ENCODE data around the gene FLNC.

FLNC gene

GRCh38 chr7:128885370-128886187 lies 55.4 kb downstream of the FLNC start:
- Histone ChIP-seq H3K4me2 (ENCODE audit: low read length) (no peak overlapping the region), H3F3A (ENCODE audit: control insufficient read depth, insufficient read depth) (peaks cover 4% of the 10 kb centered on the region; the same call in 1 of the 2 replicates), H4K20me1 (ENCODE audit: control insufficient read depth, insufficient read depth, low read depth, low read length) (no peaks in the 10 kb centered on the region), H3K9me2 (replicated peaks; ENCODE audit: control insufficient read depth, low read length) (no peaks in the 10 kb centered on the region), H3K27me3 (ENCODE audit: control insufficient read depth, low read length) (peaks cover 21% of the 10 kb centered on the region), H3K9me3 (ENCODE audit: control insufficient read depth, insufficient read depth, low read length) (0 out of 2 replicates have a peak, but pooled peaks cover 3% of the 10 kb centered on the region), H3K27ac (ENCODE audit: low read depth, low read length) (no peak overlapping the region), H3K4me1 (ENCODE audit: control insufficient read depth, low read length) (peaks cover 9% of the 10 kb centered on the region), H3K4me3 (ENCODE audit: low read length) (no peak overlapping the region), H3K36me3 (ENCODE audit: control insufficient read depth, low read length) (no peaks in the 10 kb centered on the region), H3K79me2 (ENCODE audit: control insufficient read depth, low read length) (no peaks in the 10 kb centered on the region)
- TF ChIP-seq, protein P1, sequence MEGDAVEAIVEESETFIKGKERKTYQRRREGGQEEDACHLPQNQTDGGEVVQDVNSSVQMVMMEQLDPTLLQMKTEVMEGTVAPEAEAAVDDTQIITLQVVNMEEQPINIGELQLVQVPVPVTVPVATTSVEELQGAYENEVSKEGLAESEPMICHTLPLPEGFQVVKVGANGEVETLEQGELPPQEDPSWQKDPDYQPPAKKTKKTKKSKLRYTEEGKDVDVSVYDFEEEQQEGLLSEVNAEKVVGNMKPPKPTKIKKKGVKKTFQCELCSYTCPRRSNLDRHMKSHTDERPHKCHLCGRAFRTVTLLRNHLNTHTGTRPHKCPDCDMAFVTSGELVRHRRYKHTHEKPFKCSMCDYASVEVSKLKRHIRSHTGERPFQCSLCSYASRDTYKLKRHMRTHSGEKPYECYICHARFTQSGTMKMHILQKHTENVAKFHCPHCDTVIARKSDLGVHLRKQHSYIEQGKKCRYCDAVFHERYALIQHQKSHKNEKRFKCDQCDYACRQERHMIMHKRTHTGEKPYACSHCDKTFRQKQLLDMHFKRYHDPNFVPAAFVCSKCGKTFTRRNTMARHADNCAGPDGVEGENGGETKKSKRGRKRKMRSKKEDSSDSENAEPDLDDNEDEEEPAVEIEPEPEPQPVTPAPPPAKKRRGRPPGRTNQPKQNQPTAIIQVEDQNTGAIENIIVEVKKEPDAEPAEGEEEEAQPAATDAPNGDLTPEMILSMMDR (IDR thresholded peaks at IDR 0.05; ENCODE audit: low read depth, low read length, poor library complexity, severe bottlenecking), result no peak
- TF ChIP-seq EZH2phosphoT487 (IDR thresholded peaks at IDR 0.05; ENCODE audit: borderline replicate concordance, low read length), result no peak

GRCh38 chr7:128886391-128887168 lies 56.4 kb downstream of the FLNC start:
- Histone ChIP-seq H3K9me3 (ENCODE audit: control insufficient read depth, insufficient read depth, low read length) (0 out of 2 replicates have a peak, but pooled peaks cover 3% of the 10 kb centered on the region), H3F3A (ENCODE audit: control insufficient read depth, insufficient read depth) (peaks cover 4% of the 10 kb centered on the region; the same call in 1 of the 2 replicates), H3K4me1 (ENCODE audit: control insufficient read depth, low read length) (peaks cover 9% of the 10 kb centered on the region), H3K27ac (ENCODE audit: low read depth, low read length) (no peak overlapping the region), H3K4me2 (ENCODE audit: low read length) (no peak overlapping the region), H3K27me3 (ENCODE audit: control insufficient read depth, low read length) (peaks cover 31% of the 10 kb centered on the region), H3K4me3 (ENCODE audit: low read length) (no peak overlapping the region), H4K20me1 (ENCODE audit: control insufficient read depth, insufficient read depth, low read depth, low read length) (no peaks in the 10 kb centered on the region), H3K79me2 (ENCODE audit: control insufficient read depth, low read length) (no peaks in the 10 kb centered on the region), H3K9me2 (replicated peaks; ENCODE audit: control insufficient read depth, low read length) (no peaks in the 10 kb centered on the region), H3K36me3 (ENCODE audit: control insufficient read depth, low read length) (no peaks in the 10 kb centered on the region)
- TF ChIP-seq EZH2phosphoT487 (IDR thresholded peaks at IDR 0.05; ENCODE audit: borderline replicate concordance, low read length), result no peak
- TF ChIP-seq, protein P1 (IDR thresholded peaks at IDR 0.05; ENCODE audit: low read depth, low read length, poor library complexity, severe bottlenecking), result no peak

GRCh38 chr7:128887169-128888038 lies 57.2 kb downstream of the FLNC start:
- Histone ChIP-seq H3K4me3 (ENCODE audit: low read length) (no peak overlapping the region), H3K4me1 (ENCODE audit: control insufficient read depth, low read length) (peaks cover 9% of the 10 kb centered on the region), H3K4me2 (ENCODE audit: low read length) (no peak overlapping the region), H3K9me2 (replicated peaks; ENCODE audit: control insufficient read depth, low read length) (no peaks in the 10 kb centered on the region), H4K20me1 (ENCODE audit: control insufficient read depth, insufficient read depth, low read depth, low read length) (no peaks in the 10 kb centered on the region), H3K27me3 (ENCODE audit: control insufficient read depth, low read length) (peaks cover 35% of the 10 kb centered on the region), H3F3A (ENCODE audit: control insufficient read depth, insufficient read depth) (peaks cover 4% of the 10 kb centered on the region; the same call in 1 of the 2 replicates), H3K27ac (ENCODE audit: low read depth, low read length) (no peak overlapping the region), H3K9me3 (ENCODE audit: control insufficient read depth, insufficient read depth, low read length) (0 out of 2 replicates have a peak, but pooled peaks cover 3% of the 10 kb centered on the region), H3K36me3 (ENCODE audit: control insufficient read depth, low read length) (no peaks in the 10 kb centered on the region), H3K79me2 (ENCODE audit: control insufficient read depth, low read length) (no peaks in the 10 kb centered on the region)
- TF ChIP-seq, protein P1 (IDR thresholded peaks at IDR 0.05; ENCODE audit: low read depth, low read length, poor library complexity, severe bottlenecking), result no peak
- TF ChIP-seq EZH2phosphoT487 (IDR thresholded peaks at IDR 0.05; ENCODE audit: borderline replicate concordance, low read length), result no peak

Data from DOHH2 (cell line).